Neuronal stem cell (in vitro differentiated cells): ENCODE results near the gene GRM8.

Source experiments
- DNase-seq: peaks from one replicate; pipeline ENCODE4 v3.0.0-alpha.2; 2013; ENCODE audit warnings: low spot score
- H2AFZ ChIP-seq: one replicate; pipeline ENCODE4 v1.6.1; 2013; ENCODE audit warnings: mild to moderate bottlenecking, low read length, inconsistent platforms
- H2AK5ac ChIP-seq: 2 replicates; pipeline ENCODE4 v1.6.1; 2013; ENCODE audit warnings: low read depth, mild to moderate bottlenecking, inconsistent platforms, low read length, moderate library complexity, mixed read lengths
- H2BK120ac ChIP-seq: 2 replicates; pipeline ENCODE4 v1.6.1; 2013; ENCODE audit warnings: low read depth, mild to moderate bottlenecking, inconsistent platforms, low read length, moderate library complexity, mixed read lengths
- H2BK12ac ChIP-seq: one replicate; pipeline ENCODE4 v1.6.1; 2013; ENCODE audit warnings: low read length, inconsistent platforms
- H2BK15ac ChIP-seq: 2 replicates; pipeline ENCODE4 v1.6.1; 2013; ENCODE audit warnings: mild to moderate bottlenecking, low read length, inconsistent platforms, mixed read lengths
- H2BK5ac ChIP-seq: one replicate; pipeline ENCODE4 v1.6.1; 2013; ENCODE audit warnings: inconsistent platforms, mild to moderate bottlenecking, low read length, moderate library complexity
- H3K14ac ChIP-seq: one replicate; pipeline ENCODE4 v1.6.1; 2013; ENCODE audit warnings: low read length, inconsistent platforms
- H3K18ac ChIP-seq: 2 replicates; pipeline ENCODE4 v1.6.1; 2013; ENCODE audit warnings: low read length, inconsistent platforms
- H3K23ac ChIP-seq: 2 replicates; pipeline ENCODE4 v1.6.1; 2013; ENCODE audit warnings: low read depth, mild to moderate bottlenecking, mixed read lengths, low read length, inconsistent platforms; ENCODE audit not compliant: poor library complexity
- H3K27ac ChIP-seq: replicated peaks from 3 replicates; pipeline ENCODE4 v1.5.1; 2013; ENCODE audit warnings: low read length, inconsistent platforms
- H3K27me3 ChIP-seq, 3 experiments: 2 replicates each; pipeline ENCODE4 v1.6.1; 2013; ENCODE audit warnings: low read length in 3 of 3, mild to moderate bottlenecking in 2 of 3, inconsistent platforms in 1 of 3, low read depth in 1 of 3, mixed read lengths in 1 of 3, moderate library complexity in 1 of 3; ENCODE audit not compliant: control insufficient read depth in 3 of 3, insufficient read depth in 3 of 3
- H3K36me3 ChIP-seq, 2 donors: replicated peaks in 1 of 2; 2 replicates each; pipeline ENCODE4 v1.6.1; 2013; ENCODE audit warnings: low read length in 2 of 2; ENCODE audit not compliant: control insufficient read depth in 2 of 2, insufficient read depth in 2 of 2
- H3K4ac ChIP-seq: 2 replicates; pipeline ENCODE4 v1.6.1; 2013; ENCODE audit warnings: inconsistent platforms, mild to moderate bottlenecking, low read length, moderate library complexity
- H3K4me1 ChIP-seq, 2 donors: 1 replicate in 1 of 2; 2 replicates in 1 of 2; pipeline ENCODE4 v1.6.1; 2013; ENCODE audit warnings: low read length in 2 of 2, low read depth in 1 of 2; ENCODE audit not compliant: control insufficient read depth in 2 of 2, insufficient read depth in 1 of 2
- H3K4me2 ChIP-seq: one replicate; pipeline ENCODE4 v1.6.1; 2013; ENCODE audit warnings: mild to moderate bottlenecking, low read length, inconsistent platforms; ENCODE audit not compliant: insufficient read depth, poor library complexity, severe bottlenecking
- H3K4me3 ChIP-seq, 2 donors: 2 replicates each; pipeline ENCODE4 v1.5.1; 2013; ENCODE audit warnings: low read length in 2 of 2, mild to moderate bottlenecking in 2 of 2, inconsistent platforms in 1 of 2, moderate library complexity in 1 of 2
- H3K79me1 ChIP-seq: one replicate; pipeline ENCODE4 v1.6.1; 2013; ENCODE audit warnings: low read depth, mild to moderate bottlenecking, inconsistent platforms, low read length, moderate library complexity
- H3K9ac ChIP-seq: one replicate; pipeline ENCODE4 v1.6.1; 2013; ENCODE audit warnings: mild to moderate bottlenecking, low read depth, low read length, inconsistent platforms; ENCODE audit not compliant: poor library complexity
- H3K9me3 ChIP-seq, 2 donors: replicated peaks in 1 of 2; 2 replicates each; pipeline versions ENCODE3 to v1.6.1; 2013; ENCODE audit warnings: low read length in 2 of 2, mild to moderate bottlenecking in 2 of 2, inconsistent platforms in 1 of 2, low read depth in 1 of 2, mixed read lengths in 1 of 2, moderate library complexity in 1 of 2; ENCODE audit not compliant: control insufficient read depth in 2 of 2, insufficient read depth in 1 of 2
- H4K8ac ChIP-seq: one replicate; pipeline ENCODE4 v1.6.1; 2013; ENCODE audit warnings: low read depth, mild to moderate bottlenecking, inconsistent platforms, low read length, moderate library complexity
- H4K91ac ChIP-seq: one replicate; pipeline ENCODE4 v1.6.1; 2013; ENCODE audit warnings: low read length, low read depth, mild to moderate bottlenecking, inconsistent platforms; ENCODE audit not compliant: poor library complexity
- WGBS, 2 donors: extraction: QIAGEN DNeasy Blood & Tissue Kit; methylation state at CpG; one replicate each; pipeline ENCODE4 v1.1.7; 2013; ENCODE audit warnings: missing lambda C conversion rate in 2 of 2, mixed read lengths in 1 of 2; ENCODE audit not compliant: insufficient read length in 2 of 2, insufficient replicate concordance in 1 of 2; ENCODE audit errors: extremely low coverage in 2 of 2; 5-methylcytosine and 5-hydroxymethylcytosine counted together

Gene GRM8

GRCh38 chr7:127189074-127189473 is 63.7 kb downstream of the GRM8 start:
- Histone ChIP-seq H3K9ac (no peak overlapping the region), H3K27ac (no peak overlapping the region), H3K14ac (no peak overlapping the region), H3K4me3 (no peak overlapping the region), H2BK12ac (no peak overlapping the region), H3K18ac (no peak overlapping the region), H3K4ac (no peak overlapping the region), H2BK5ac (no peak overlapping the region), H3K9me3 (no peaks in the 10 kb centered on the region), H3K23ac (no peak overlapping the region), H2AK5ac (no peak overlapping the region), H4K91ac (no peak overlapping the region), H2AFZ (no peak overlapping the region), H2BK120ac (no peak overlapping the region), H2BK15ac (no peak overlapping the region), H3K27me3 (no peaks in the 10 kb centered on the region), H3K4me1 (no peaks in the 10 kb centered on the region), H3K36me3 (no peaks in the 10 kb centered on the region), H3K79me1 (no peaks in the 10 kb centered on the region), H4K8ac (no peak overlapping the region), H3K4me2 (no peak overlapping the region)
- WGBS, 2 donors: no CpG with 5 or more reads among the region's 2 CpGs
- no peak for DNase-seq

- DNase-seq: no peak
- H2AK5ac ChIP-seq: no peak overlapping the region
- WGBS, 2 donors: no CpG with 5 or more reads among the region's 1 CpG
- H3K14ac ChIP-seq: no peak overlapping the region
- H3K18ac ChIP-seq: no peak overlapping the region
- H3K9ac ChIP-seq: no peak overlapping the region
- H3K27me3 ChIP-seq: no peaks in the 10 kb centered on the region
- H3K4me3 ChIP-seq: no peak overlapping the region
- H3K4me1 ChIP-seq: no peaks in the 10 kb centered on the region
- no peak overlapping the region for H2BK5ac ChIP-seq
- no peak overlapping the region for H3K4me2 ChIP-seq
- no peaks in the 10 kb centered on the region for H3K36me3 ChIP-seq
- H3K4ac ChIP-seq: no peak overlapping the region
- H4K8ac ChIP-seq: no peak overlapping the region
- no peaks in the 10 kb centered on the region for H3K9me3 ChIP-seq
- H3K79me1 ChIP-seq: no peaks in the 10 kb centered on the region
- H2BK12ac ChIP-seq: no peak overlapping the region
- no peak overlapping the region for H2BK120ac ChIP-seq
- H3K27ac ChIP-seq: no peak overlapping the region
- no peak overlapping the region for H2BK15ac ChIP-seq
- H3K23ac ChIP-seq: no peak overlapping the region
- no peak overlapping the region for H2AFZ ChIP-seq
- H4K91ac ChIP-seq: no peak overlapping the region
Measured at GRCh38 chr7:127187740-127188139, 65.0 kb downstream of the GRM8 start.

- no peaks in the 10 kb centered on the region for H3K9me3 ChIP-seq
- no peak overlapping the region for H3K27ac ChIP-seq
- H3K36me3 ChIP-seq: no peaks in the 10 kb centered on the region
- no peak overlapping the region for H2BK15ac ChIP-seq
- H3K14ac ChIP-seq: no peak overlapping the region
- H3K9ac ChIP-seq: no peak overlapping the region
- H3K4me2 ChIP-seq: no peak overlapping the region
- no peak overlapping the region for H2BK12ac ChIP-seq
- no peak overlapping the region for H4K91ac ChIP-seq
- H3K18ac ChIP-seq: no peak overlapping the region
- DNase-seq: no peak
- no CpG with 5 or more reads among the region's 1 CpG for WGBS, 2 donors
- no peaks in the 10 kb centered on the region for H3K79me1 ChIP-seq
- no peak overlapping the region for H3K23ac ChIP-seq
- H2BK120ac ChIP-seq: no peak overlapping the region
- H2AK5ac ChIP-seq: no peak overlapping the region
- H3K27me3 ChIP-seq: no peaks in the 10 kb centered on the region
- H2AFZ ChIP-seq: no peak overlapping the region
- H3K4ac ChIP-seq: no peak overlapping the region
- H4K8ac ChIP-seq: no peak overlapping the region
- no peak overlapping the region for H3K4me3 ChIP-seq
- H3K4me1 ChIP-seq: no peaks in the 10 kb centered on the region
- H2BK5ac ChIP-seq: no peak overlapping the region
Measured at GRCh38 chr7:127186686-127187085, 66.1 kb downstream of the GRM8 start.

- no peak overlapping the region for H3K4me2 ChIP-seq
- no peak overlapping the region for H2AK5ac ChIP-seq
- H3K9ac ChIP-seq: no peak overlapping the region
- no peak overlapping the region for H4K8ac ChIP-seq
- no peak overlapping the region for H3K27ac ChIP-seq
- H3K4me1 ChIP-seq: no peaks in the 10 kb centered on the region
- no peaks in the 10 kb centered on the region for H3K36me3 ChIP-seq
- no peak for DNase-seq
- H3K79me1 ChIP-seq: no peaks in the 10 kb centered on the region
- no peak overlapping the region for H2AFZ ChIP-seq
- H2BK5ac ChIP-seq: no peak overlapping the region
- H4K91ac ChIP-seq: no peak overlapping the region
- H3K4me3 ChIP-seq: no peak overlapping the region
- H3K9me3 ChIP-seq: no peaks in the 10 kb centered on the region
- no peak overlapping the region for H3K14ac ChIP-seq
- H2BK12ac ChIP-seq: no peak overlapping the region
- no peak overlapping the region for H3K23ac ChIP-seq
- H3K4ac ChIP-seq: no peak overlapping the region
- no peaks in the 10 kb centered on the region for H3K27me3 ChIP-seq
- H2BK120ac ChIP-seq: no peak overlapping the region
- H2BK15ac ChIP-seq: no peak overlapping the region
- H3K18ac ChIP-seq: peak overlapping the region; percentile 8
Measured at GRCh38 chr7:127177156-127177555, 75.6 kb downstream of the GRM8 start.
